ENCODE measurements around the gene ENOSF1. TPM values are rescaled to one million over a fixed set of nuclear protein-coding genes. Genes with fewer than 3 reads are reported as not detected.

Gene ENOSF1
- total and polyA plus RNA-seq, 2 of the 4 experiments (the other 2 are of a cell fraction) = 12.2 to 12.6 TPM

GRCh38 chr18:688323-688722, 24.1 kb downstream of the ENOSF1 start:
- Histone ChIP-seq H3K79me1 (ENCODE audit: low read depth in 1 of 2, low read length in 2 of 2) (no peaks in the 10 kb centered on the region), H2BK120ac (ENCODE audit: low read depth, low read length) (no peak overlapping the region), H3K9ac (ENCODE audit: low read depth, low read length) (no peak overlapping the region), H3K4me2 (ENCODE audit: low read depth, low read length) (no peak overlapping the region), H3K56ac (ENCODE audit: extremely low read depth, insufficient read depth, low read length) (no peak overlapping the region), H3K4ac (ENCODE audit: low read depth, low read length) (no peak overlapping the region), H4K91ac (ENCODE audit: insufficient read depth, low read depth, low read length) (no peak overlapping the region), H2BK5ac (ENCODE audit: low read depth, low read length, poor library complexity, severe bottlenecking) (no peak overlapping the region), H2BK15ac (ENCODE audit: low read depth, low read length) (no peak overlapping the region), H4K5ac (ENCODE audit: low read depth, low read length) (no peak overlapping the region), H3K36me3 (ENCODE audit: control insufficient read depth, insufficient read depth, low read length) (peaks cover 18% of the 10 kb centered on the region), H3K4me1 (ENCODE audit: control insufficient read depth, insufficient read depth, low read length) (no peaks in the 10 kb centered on the region), H3K9me3 (ENCODE audit: control insufficient read depth, insufficient read depth, low read length) (no peaks in the 10 kb centered on the region), H2AK9ac (replicated peaks; ENCODE audit: low read depth, low read length, poor library complexity) (no peak overlapping the region), H2BK20ac (ENCODE audit: low read depth, low read length) (no peak overlapping the region), H3K9me1 (ENCODE audit: insufficient read depth, low read length) (peaks cover 4% of the 10 kb centered on the region; the same call in 1 of the 2 replicates), H3K4me3 (ENCODE audit: insufficient read depth, low read depth, low read length) (no peak overlapping the region), H2AFZ (replicated peaks; ENCODE audit: low read length, poor library complexity) (no peak overlapping the region), H3K23ac (ENCODE audit: low read depth, low read length) (no peak overlapping the region), H4K20me1 (ENCODE audit: insufficient read depth, low read length) (no peaks in the 10 kb centered on the region; the same call in 1 of the 2 replicates), H3K27me3 (ENCODE audit: control insufficient read depth, insufficient read depth, low read length) (no peaks in the 10 kb centered on the region), H3K14ac (replicated peaks; ENCODE audit: low read depth, low read length) (no peak overlapping the region), H3K27ac (ENCODE audit: insufficient read depth, low read length) (no peak overlapping the region), H3K18ac (ENCODE audit: low read depth, low read length) (no peak overlapping the region), H4K8ac (ENCODE audit: low read depth in 2 of 2, low read length in 2 of 2) (no peak overlapping the region), H2AK5ac (ENCODE audit: low read depth, low read length) (no peak overlapping the region)
- DNase-seq (no peak), ATAC-seq (ENCODE audit: low read depth) (no peak)
- TF ChIP-seq CHD1 (IDR thresholded peaks at IDR 0.05; ENCODE audit: low read depth, low read length) (no peak), RCOR1 (IDR thresholded peaks at IDR 0.05; ENCODE audit: insufficient replicate concordance, low read length) (no peak), CEBPB (IDR thresholded peaks at IDR 0.05; ENCODE audit: low read depth, low read length) (no peak), RAD21 (IDR thresholded peaks at IDR 0.05; ENCODE audit: low read length) (no peak), FOS (IDR thresholded peaks at IDR 0.05; ENCODE audit: low read depth, low read length) (no peak), MAZ (IDR thresholded peaks at IDR 0.05; ENCODE audit: borderline replicate concordance, low read depth, low read length) (no peak), USF2 (IDR thresholded peaks at IDR 0.05; ENCODE audit: low read depth, low read length) (no peak), SMC3 (IDR thresholded peaks at IDR 0.05; ENCODE audit: low read depth, low read length) (no peak), RFX5 (IDR thresholded peaks at IDR 0.05; ENCODE audit: low read depth, low read length) (no peak), BHLHE40 (IDR thresholded peaks at IDR 0.05; ENCODE audit: low read depth, low read length) (no peak), MXI1 (IDR thresholded peaks at IDR 0.05; ENCODE audit: borderline replicate concordance, low read depth, low read length) (no peak), ELK1 (IDR thresholded peaks at IDR 0.05; ENCODE audit: borderline replicate concordance, low read depth, low read length) (no peak), MAFK (IDR thresholded peaks at IDR 0.05; ENCODE audit: low read depth, low read length) (no peak), NFE2L2 (IDR thresholded peaks at IDR 0.05; ENCODE audit: low read depth, low read length) (no peak), POLR2A (IDR thresholded peaks at IDR 0.05; ENCODE audit: low read depth, low read length) (no peak), CTCF (conservative IDR thresholded peaks at IDR 0.05; ENCODE audit: low read depth, low read length) (no peak)
- ChIA-PET POLR2A (ENCODE audit: unreplicated experiment) (no interaction called here), CTCF (no interaction called here)
- intact Hi-C loops (cut with micrococcal nuclease) (no loop called here), in situ Hi-C loops (cut with MboI; ENCODE audit: low sequenced_read_pairs) (no loop called here), dilution Hi-C loops (cut with HindIII; ENCODE audit: low sequenced_read_pairs, unreplicated experiment) (no loop called here)
- no TSS peak for BruUV-seq (replicated peaks)
- 100% methylated on average over 1 of the region's 5 CpGs; no CpG with 5 or more reads in 1 of the 2 experiments for WGBS, 2 experiments (ENCODE audit: extremely low coverage in 2 of 2, insufficient read length in 1 of 2)
